A673 (cell line): Measurements from ENCODE around the gene SPTLC3. TPM values are rescaled to one million over a fixed set of nuclear protein-coding genes. Genes with fewer than 3 reads are reported as not detected.

Experiments used
- BruUV-seq: library from RNA; stranded (reverse); fragments of 400-500 nt; replicated peaks from 2 replicates; lab custom pipeline; 2021; lab: Mats Ljungman, UMichigan
- CTCF ChIA-PET: fragments of 300-600 bp; sonication (Branson Sonifier 250); formaldehyde crosslinking; loops from one replicate; lab custom pipeline; 2022; ENCODE audit warnings: antibody characterized with exemption; lab: Charles Lee
- POLR2A ChIA-PET: fragments of 300-600 bp; sonication (Branson Sonifier 250); formaldehyde crosslinking; loops from one replicate; lab custom pipeline; 2022; ENCODE audit warnings: antibody characterized with exemption; ENCODE audit not compliant: low non-redundant PET; lab: Charles Lee
- DNase-seq: peaks from one replicate; pipeline ENCODE4 v3.0.0-alpha.2; 2015; ENCODE audit warnings: low spot score
- H3K27ac ChIP-seq: fragments of 200-600 bp; sonication (generic); 2 replicates; pipeline ENCODE4 v1.5.1; 2016; ENCODE audit warnings: mixed run types, low read depth, mild to moderate bottlenecking, mixed read lengths, antibody characterized with exemption, low read length; ENCODE audit not compliant: poor library complexity, severe bottlenecking
- H3K27me3 ChIP-seq: fragments of 200-600 bp; sonication (generic); replicated peaks from 2 replicates; pipeline ENCODE4 v1.6.1; 2017; ENCODE audit warnings: mixed run types, low read depth, mild to moderate bottlenecking, mixed read lengths, antibody characterized with exemption, low read length; ENCODE audit not compliant: insufficient read depth, poor library complexity
- H3K36me3 ChIP-seq: fragments of 200-600 bp; sonication (generic); 2 replicates; pipeline ENCODE4 v1.6.1; 2016; ENCODE audit warnings: mixed run types, mild to moderate bottlenecking, mixed read lengths, antibody characterized with exemption, low read length; ENCODE audit not compliant: insufficient read depth, poor library complexity, severe bottlenecking
- H3K4me1 ChIP-seq: fragments of 200-600 bp; sonication (generic); 2 replicates; pipeline ENCODE4 v1.6.1; 2017; ENCODE audit warnings: mixed run types, mild to moderate bottlenecking, mixed read lengths, antibody characterized with exemption, low read length; ENCODE audit not compliant: insufficient read depth, poor library complexity, severe bottlenecking
- H3K4me3 ChIP-seq: fragments of 200-600 bp; sonication (generic); 2 replicates; pipeline ENCODE4 v1.5.1; 2016; ENCODE audit warnings: low read depth, mixed run types, mild to moderate bottlenecking, mixed read lengths, low read length; ENCODE audit not compliant: poor library complexity, severe bottlenecking
- H3K9me3 ChIP-seq: fragments of 200-600 bp; sonication (generic); 2 replicates; pipeline ENCODE4 v1.6.1; 2016; ENCODE audit warnings: mixed run types, low read depth, mild to moderate bottlenecking, mixed read lengths, antibody characterized with exemption, low read length; ENCODE audit not compliant: poor library complexity, severe bottlenecking
- CTCF ChIP-seq: fragments of 300-800, 200-600 bp; sonication (generic); conservative IDR thresholded peaks from 2 replicates; pipeline ENCODE4 v1.5.1; 2017; ENCODE audit warnings: low read depth, mild to moderate bottlenecking, antibody characterized with exemption, low read length, moderate library complexity, mixed read lengths
- EZH2 ChIP-seq: fragments of 200-600 bp; sonication (generic); IDR thresholded peaks from 2 replicates; pipeline ENCODE4 v1.6.1; 2017; ENCODE audit warnings: borderline replicate concordance, low read depth, mild to moderate bottlenecking, mixed read lengths, antibody characterized with exemption, low read length; ENCODE audit not compliant: poor library complexity, severe bottlenecking
- intact Hi-C: fragments of 100-400 bp; cut with micrococcal nuclease; formaldehyde crosslinking; loops from one replicate; pipeline ENCODE4 v1.10.0; 2022; ENCODE audit not compliant: unreplicated experiment
- total RNA-seq: library from RNA; stranded (reverse); gene quantifications from 2 replicates; pipeline ENCODE4 v1.2.3, GENCODE V29; 2021

The SPTLC3 gene
- total RNA-seq, 1 experiment from 2014 or later: 0.06 TPM

DNA sequence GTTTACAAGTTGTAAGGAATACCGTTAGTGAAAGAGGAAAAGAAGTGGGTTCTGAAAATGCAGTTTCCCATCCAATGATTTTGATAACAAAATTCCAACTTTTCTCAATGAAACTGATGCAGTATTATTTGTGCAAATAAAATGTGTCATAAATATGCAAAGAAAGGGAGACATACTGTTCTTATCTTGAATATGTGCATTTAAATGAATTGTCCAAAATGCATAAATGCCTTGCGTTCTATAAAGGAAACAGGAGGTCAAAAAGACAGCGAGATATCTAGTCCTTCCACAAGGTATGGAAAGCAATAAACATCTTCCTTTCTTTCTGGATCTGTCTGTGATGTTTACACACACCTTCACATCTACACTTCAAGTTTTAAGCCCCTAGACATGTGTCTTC lies 157.7 kb downstream of the SPTLC3 start:
- H3K4me1 ChIP-seq: no peaks in the 10 kb centered on the region

DNA sequence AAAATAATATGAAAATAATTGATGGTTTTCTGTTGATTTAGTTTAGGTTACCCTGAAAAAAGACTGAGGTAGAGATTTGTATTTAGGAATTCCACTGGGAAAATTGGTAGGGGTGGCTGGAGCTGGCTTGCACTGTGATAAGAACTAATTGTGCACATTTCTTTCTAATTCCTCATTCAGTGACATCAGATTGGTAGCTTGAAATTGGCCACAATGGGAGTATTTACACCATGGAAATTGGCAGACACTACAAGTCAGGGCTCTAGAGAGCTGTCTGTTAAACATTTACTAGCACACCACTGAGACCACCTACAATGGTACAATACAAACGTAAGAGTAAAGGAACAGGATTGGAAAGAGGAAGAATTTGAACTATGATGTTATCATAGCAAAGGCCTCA lies 160.3 kb downstream of the SPTLC3 start:
- H3K27me3 ChIP-seq: no peaks in the 10 kb centered on the region
- TF ChIP-seq EZH2 (no peak), CTCF (no peak)
- H3K9me3 ChIP-seq: no peaks in the 10 kb centered on the region
- ChIA-PET POLR2A (no interaction called here), CTCF (no interaction called here)
- H3K36me3 ChIP-seq: no peaks in the 10 kb centered on the region
- H3K4me1 ChIP-seq: no peaks in the 10 kb centered on the region
- H3K27ac ChIP-seq: no peak overlapping the region
- H3K4me3 ChIP-seq: no peak overlapping the region
- DNase-seq: no peak
- no TSS peak for BruUV-seq
- intact Hi-C loops: no loop called here

More for the DNA sequence above, 157.7 kb downstream of the SPTLC3 start:
- intact Hi-C loops: no loop called here
- POLR2A ChIA-PET: no interaction called here
- Histone ChIP-seq H3K4me3 (no peak overlapping the region), H3K9me3 (no peaks in the 10 kb centered on the region), H3K27me3 (no peaks in the 10 kb centered on the region), H3K27ac (no peak overlapping the region), H3K36me3 (no peaks in the 10 kb centered on the region)
- no peak for TF ChIP-seq EZH2
- no peak for TF ChIP-seq CTCF
- no TSS peak for BruUV-seq
- CTCF ChIA-PET: no interaction called here
- no peak for DNase-seq

- H3K27ac ChIP-seq: no peak overlapping the region
- no peaks in the 10 kb centered on the region for H3K27me3 ChIP-seq
- intact Hi-C loops: no loop called here
- H3K9me3 ChIP-seq: no peaks in the 10 kb centered on the region
- DNase-seq: no peak
- no TSS peak for BruUV-seq
- no peaks in the 10 kb centered on the region for H3K36me3 ChIP-seq
- ChIA-PET POLR2A (no interaction called here), CTCF (no interaction called here)
- H3K4me3 ChIP-seq: no peak overlapping the region
- TF ChIP-seq EZH2 (no peak), CTCF (no peak)
- H3K4me1 ChIP-seq: no peaks in the 10 kb centered on the region
Observed at GRCh38 chr20:13170771-13171170, 162.0 kb downstream of the SPTLC3 start.
